HepG2 (cell line): ENCODE results near the gene SDC1. TPM values are rescaled to one million over a fixed set of nuclear protein-coding genes. Genes with fewer than 3 reads are reported as not detected.
A peak's percentile ranks its signal among the peaks of the same experiment; 100 is the strongest.

Experiments
- DPF2 ChIP-seq: sonication (generic); formaldehyde crosslinking; IDR thresholded peaks from 2 replicates; pipeline ENCODE4 v1.4.0; 2020; ENCODE audit warnings: mild to moderate bottlenecking, low read depth, missing genetic modification reagents, borderline replicate concordance
- LCORL ChIP-seq, 2 experiments: fragments of 450-650 bp in 1 of 2; sonication (generic) in 1 of 2; formaldehyde crosslinking in 1 of 2; IDR thresholded peaks; 2 replicates each; pipeline versions ENCODE4 v1.5.0 to v1.6.1; 2017 to 2020; ENCODE audit warnings: antibody characterized with exemption in 1 of 2, missing genetic modification reagents in 1 of 2
- NR2F1 ChIP-seq, 2 experiments: fragments of 450-650 bp in 1 of 2; formaldehyde crosslinking in 1 of 2; IDR thresholded peaks; 2 replicates each; pipeline versions ENCODE4 v1.5.0 to v1.6.1; 2016 to 2020; ENCODE audit warnings: mild to moderate bottlenecking in 1 of 2, missing compliant biosample characterization in 1 of 2, missing genetic modification reagents in 1 of 2, moderate library complexity in 1 of 2
- SRF ChIP-seq: IDR thresholded peaks from 2 replicates; pipeline ENCODE4 v1.6.1; 2011; ENCODE audit warnings: mild to moderate bottlenecking, low read depth, low read length, moderate library complexity
- TBP ChIP-seq: sonication (generic); formaldehyde crosslinking; IDR thresholded peaks from 2 replicates; pipeline ENCODE4 v1.5.0; 2020; ENCODE audit warnings: missing genetic modification reagents
- TCF12 ChIP-seq, 2 experiments: fragments of 450-650 bp in 1 of 2; sonication (generic) in 1 of 2; formaldehyde crosslinking in 1 of 2; IDR thresholded peaks; 2 replicates each; pipeline versions ENCODE4 v1.6.1 to v1.8.0; 2017 to 2022; ENCODE audit warnings: antibody characterized with exemption in 1 of 2, mild to moderate bottlenecking in 1 of 2, missing genetic modification reagents in 1 of 2, moderate library complexity in 1 of 2
- WIZ ChIP-seq: sonication (generic); formaldehyde crosslinking; IDR thresholded peaks from 2 replicates; pipeline ENCODE4 v1.5.1; 2020; ENCODE audit warnings: mild to moderate bottlenecking, missing genetic modification reagents
- ZNF354B ChIP-seq: sonication (generic); formaldehyde crosslinking; IDR thresholded peaks from 2 replicates; pipeline ENCODE4 v1.8.0; 2022; ENCODE audit warnings: mild to moderate bottlenecking, missing genetic modification reagents
- ZNF451 ChIP-seq: sonication (generic); formaldehyde crosslinking; IDR thresholded peaks from 2 replicates; pipeline ENCODE4 v1.5.0; 2020; ENCODE audit warnings: mild to moderate bottlenecking, missing genetic modification reagents
- ZNF589 ChIP-seq: sonication (generic); formaldehyde crosslinking; conservative IDR thresholded peaks from 2 replicates; pipeline ENCODE4 v1.8.0; 2022; ENCODE audit warnings: mild to moderate bottlenecking, moderate library complexity, missing genetic modification reagents
- ZNF619 ChIP-seq: sonication (generic); formaldehyde crosslinking; IDR thresholded peaks from 2 replicates; pipeline ENCODE4 v1.4.0; 2020; ENCODE audit warnings: mild to moderate bottlenecking, missing genetic modification reagents
- ZNF746 ChIP-seq: sonication (generic); formaldehyde crosslinking; IDR thresholded peaks from 2 replicates; pipeline ENCODE4 v1.8.0; 2022; ENCODE audit warnings: mild to moderate bottlenecking, missing genetic modification reagents
- polyA plus RNA-seq, 8 experiments: library from polyadenylated mRNA; depleted of rRNA in 3 of 8; stranded (reverse) in 7 of 8; unstranded in 1 of 8; fragments of >200 nt; fragmentation: Illumina TruSeq in 4 of 8; extraction: Trizol in 4 of 8; gene quantifications; 2 replicates each; pipeline versions ENCODE4 v1.2.1 to v1.2.3, GENCODE V29; 2011 to 2016; ENCODE audit warnings: low read depth in 4 of 8, missing spikeins in 1 of 8, mixed read lengths in 1 of 8; ENCODE audit not compliant: insufficient read depth in 1 of 8
- total RNA-seq, 5 experiments: library from RNA; depleted of rRNA; stranded (reverse); fragments of >200 nt; fragmentation: Illumina TruSeq; extraction: Trizol; gene quantifications; 2 replicates each; pipeline ENCODE4 v1.2.3, GENCODE V29; 2016; ENCODE audit warnings: low read depth in 1 of 5
- TF ChIP-seq, protein P1 (sequence below): sonication (generic); formaldehyde crosslinking; IDR thresholded peaks from 2 replicates; pipeline ENCODE4 v1.5.0; 2020; ENCODE audit warnings: mild to moderate bottlenecking, missing genetic modification reagents
- TF ChIP-seq, protein P2 (sequence below): sonication (generic); formaldehyde crosslinking; IDR thresholded peaks from one replicate; pipeline ENCODE4 v1.5.1; 2020; ENCODE audit warnings: mild to moderate bottlenecking, missing genetic modification reagents; ENCODE audit errors: not compliant biosample characterization
- TF ChIP-seq, protein P3 (sequence below): sonication (generic); formaldehyde crosslinking; IDR thresholded peaks from 2 replicates; pipeline ENCODE4 v1.8.0; 2022; ENCODE audit warnings: low read depth, missing genetic modification reagents

The SDC1 gene
- total and polyA plus RNA-seq, 2 of the 13 experiments (the other 11 are each of a cell fraction or from before 2014, with no cell fraction given): 108 to 119 TPM

DNA sequence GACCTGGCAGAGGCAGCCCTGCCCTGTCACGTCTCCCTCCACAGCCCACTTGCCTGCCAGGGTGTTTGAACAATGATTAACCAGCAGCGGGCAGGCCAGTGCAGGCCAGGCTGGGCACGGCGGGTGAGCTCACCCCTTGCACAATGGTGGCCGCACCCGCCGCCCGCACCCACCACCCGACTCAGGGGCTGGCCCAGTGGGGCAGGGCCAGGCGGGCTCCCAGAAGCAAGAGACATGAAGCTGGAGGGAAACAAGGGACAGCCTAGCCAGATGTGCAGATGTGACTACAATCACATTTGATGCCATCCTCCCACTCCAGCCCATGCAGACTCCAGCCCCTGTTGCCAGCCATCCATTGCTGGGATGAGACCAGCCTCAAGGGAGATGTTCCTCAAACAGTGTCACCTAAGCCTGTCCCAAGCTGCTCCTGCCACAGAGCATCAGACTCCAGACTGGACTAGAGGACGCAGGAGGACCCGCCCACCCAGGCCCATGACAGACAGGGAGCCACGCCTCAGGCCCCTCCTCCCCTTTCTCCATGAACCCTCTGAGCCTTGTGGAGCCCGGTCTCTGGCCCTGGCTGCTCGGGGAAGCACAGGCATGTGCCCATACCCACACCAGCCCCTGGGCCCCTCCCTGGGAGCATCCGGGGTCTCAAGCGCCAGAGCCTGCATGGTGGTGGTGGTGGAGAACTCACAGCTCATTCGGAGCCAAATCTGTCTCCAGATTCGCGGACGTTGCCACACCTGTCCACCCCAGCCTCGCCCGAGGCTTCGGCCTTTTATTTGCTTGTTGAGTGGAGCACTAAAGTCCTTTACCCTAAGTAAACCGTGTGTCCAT is 45.0 kb downstream of the SDC1 start (continued):
- TF ChIP-seq, protein P1, sequence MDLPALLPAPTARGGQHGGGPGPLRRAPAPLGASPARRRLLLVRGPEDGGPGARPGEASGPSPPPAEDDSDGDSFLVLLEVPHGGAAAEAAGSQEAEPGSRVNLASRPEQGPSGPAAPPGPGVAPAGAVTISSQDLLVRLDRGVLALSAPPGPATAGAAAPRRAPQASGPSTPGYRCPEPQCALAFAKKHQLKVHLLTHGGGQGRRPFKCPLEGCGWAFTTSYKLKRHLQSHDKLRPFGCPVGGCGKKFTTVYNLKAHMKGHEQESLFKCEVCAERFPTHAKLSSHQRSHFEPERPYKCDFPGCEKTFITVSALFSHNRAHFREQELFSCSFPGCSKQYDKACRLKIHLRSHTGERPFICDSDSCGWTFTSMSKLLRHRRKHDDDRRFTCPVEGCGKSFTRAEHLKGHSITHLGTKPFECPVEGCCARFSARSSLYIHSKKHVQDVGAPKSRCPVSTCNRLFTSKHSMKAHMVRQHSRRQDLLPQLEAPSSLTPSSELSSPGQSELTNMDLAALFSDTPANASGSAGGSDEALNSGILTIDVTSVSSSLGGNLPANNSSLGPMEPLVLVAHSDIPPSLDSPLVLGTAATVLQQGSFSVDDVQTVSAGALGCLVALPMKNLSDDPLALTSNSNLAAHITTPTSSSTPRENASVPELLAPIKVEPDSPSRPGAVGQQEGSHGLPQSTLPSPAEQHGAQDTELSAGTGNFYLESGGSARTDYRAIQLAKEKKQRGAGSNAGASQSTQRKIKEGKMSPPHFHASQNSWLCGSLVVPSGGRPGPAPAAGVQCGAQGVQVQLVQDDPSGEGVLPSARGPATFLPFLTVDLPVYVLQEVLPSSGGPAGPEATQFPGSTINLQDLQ (CRISPR knock-in tag): 0 out of 2 replicates have a peak, but pooled peaks have one; percentile 42
- TF ChIP-seq DPF2 (CRISPR knock-in tag) (peak; percentile 53), WIZ (CRISPR knock-in tag) (no peak), ZNF619 (CRISPR knock-in tag) (peak; percentile 58; the same call in 1 of the 2 replicates), NR2F1 (CRISPR knock-in tag; IDR thresholded peaks at IDR 0.05) (0 out of 4 replicates have a peak, but pooled peaks of 1 of the 2 experiments have one; percentile 7), ZNF451 (CRISPR knock-in tag) (peak; percentile 86; the same call in 1 of the 2 replicates), SRF (no peak), ZNF354B (CRISPR knock-in tag) (peak; percentile 89), ZNF589 (CRISPR knock-in tag) (peak; percentile 29; the same call in 1 of the 2 replicates), TCF12 (IDR thresholded peaks at IDR 0.05) (no peak), TCF12 (CRISPR knock-in tag; IDR thresholded peaks at IDR 0.05) (0 out of 2 replicates have a peak, but pooled peaks have one; percentile 45), LCORL (IDR thresholded peaks at IDR 0.05) (no peak), LCORL (CRISPR knock-in tag; IDR thresholded peaks at IDR 0.05) (peak; percentile 27; the same call in 1 of the 2 replicates), TBP (no peak), ZNF746 (CRISPR knock-in tag) (peak; percentile 73)
- TF ChIP-seq, protein P2, sequence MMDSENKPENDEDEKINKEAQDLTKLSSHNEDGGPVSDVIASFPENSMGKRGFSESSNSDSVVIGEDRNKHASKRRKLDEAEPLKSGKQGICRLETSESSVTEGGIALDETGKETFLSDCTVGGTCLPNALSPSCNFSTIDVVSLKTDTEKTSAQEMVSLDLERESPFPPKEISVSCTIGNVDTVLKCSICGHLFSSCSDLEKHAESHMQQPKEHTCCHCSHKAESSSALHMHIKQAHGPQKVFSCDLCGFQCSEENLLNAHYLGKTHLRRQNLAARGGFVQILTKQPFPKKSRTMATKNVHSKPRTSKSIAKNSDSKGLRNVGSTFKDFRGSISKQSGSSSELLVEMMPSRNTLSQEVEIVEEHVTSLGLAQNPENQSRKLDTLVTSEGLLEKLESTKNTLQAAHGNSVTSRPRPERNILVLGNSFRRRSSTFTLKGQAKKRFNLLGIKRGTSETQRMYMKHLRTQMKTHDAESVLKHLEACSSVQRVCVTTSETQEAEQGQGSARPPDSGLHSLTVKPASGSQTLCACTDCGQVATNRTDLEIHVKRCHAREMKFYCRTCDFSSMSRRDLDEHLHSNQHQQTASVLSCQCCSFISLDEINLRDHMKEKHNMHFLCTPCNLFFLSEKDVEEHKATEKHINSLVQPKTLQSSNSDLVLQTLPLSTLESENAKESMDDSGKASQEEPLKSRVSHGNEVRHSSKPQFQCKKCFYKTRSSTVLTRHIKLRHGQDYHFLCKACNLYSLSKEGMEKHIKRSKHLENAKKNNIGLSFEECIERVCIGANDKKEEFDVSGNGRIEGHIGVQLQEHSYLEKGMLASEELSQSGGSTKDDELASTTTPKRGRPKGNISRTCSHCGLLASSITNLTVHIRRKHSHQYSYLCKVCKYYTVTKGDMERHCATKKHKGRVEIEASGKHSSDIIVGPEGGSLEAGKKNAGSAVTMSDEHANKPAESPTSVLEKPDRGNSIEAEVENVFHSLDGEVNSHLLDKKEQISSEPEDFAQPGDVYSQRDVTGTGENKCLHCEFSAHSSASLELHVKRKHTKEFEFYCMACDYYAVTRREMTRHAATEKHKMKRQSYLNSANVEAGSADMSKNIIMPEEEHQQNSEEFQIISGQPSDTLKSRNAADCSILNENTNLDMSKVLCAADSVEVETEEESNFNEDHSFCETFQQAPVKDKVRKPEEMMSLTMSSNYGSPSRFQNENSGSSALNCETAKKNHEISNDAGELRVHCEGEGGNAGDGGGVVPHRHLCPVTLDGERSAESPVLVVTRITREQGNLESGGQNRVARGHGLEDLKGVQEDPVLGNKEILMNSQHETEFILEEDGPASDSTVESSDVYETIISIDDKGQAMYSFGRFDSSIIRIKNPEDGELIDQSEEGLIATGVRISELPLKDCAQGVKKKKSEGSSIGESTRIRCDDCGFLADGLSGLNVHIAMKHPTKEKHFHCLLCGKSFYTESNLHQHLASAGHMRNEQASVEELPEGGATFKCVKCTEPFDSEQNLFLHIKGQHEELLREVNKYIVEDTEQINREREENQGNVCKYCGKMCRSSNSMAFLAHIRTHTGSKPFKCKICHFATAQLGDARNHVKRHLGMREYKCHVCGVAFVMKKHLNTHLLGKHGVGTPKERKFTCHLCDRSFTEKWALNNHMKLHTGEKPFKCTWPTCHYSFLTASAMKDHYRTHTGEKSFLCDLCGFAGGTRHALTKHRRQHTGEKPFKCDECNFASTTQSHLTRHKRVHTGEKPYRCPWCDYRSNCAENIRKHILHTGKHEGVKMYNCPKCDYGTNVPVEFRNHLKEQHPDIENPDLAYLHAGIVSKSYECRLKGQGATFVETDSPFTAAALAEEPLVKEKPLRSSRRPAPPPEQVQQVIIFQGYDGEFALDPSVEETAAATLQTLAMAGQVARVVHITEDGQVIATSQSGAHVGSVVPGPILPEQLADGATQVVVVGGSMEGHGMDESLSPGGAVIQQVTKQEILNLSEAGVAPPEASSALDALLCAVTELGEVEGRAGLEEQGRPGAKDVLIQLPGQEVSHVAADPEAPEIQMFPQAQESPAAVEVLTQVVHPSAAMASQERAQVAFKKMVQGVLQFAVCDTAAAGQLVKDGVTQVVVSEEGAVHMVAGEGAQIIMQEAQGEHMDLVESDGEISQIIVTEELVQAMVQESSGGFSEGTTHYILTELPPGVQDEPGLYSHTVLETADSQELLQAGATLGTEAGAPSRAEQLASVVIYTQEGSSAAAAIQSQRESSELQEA (CRISPR knock-in tag): peak; percentile 91
- TF ChIP-seq, protein P3, sequence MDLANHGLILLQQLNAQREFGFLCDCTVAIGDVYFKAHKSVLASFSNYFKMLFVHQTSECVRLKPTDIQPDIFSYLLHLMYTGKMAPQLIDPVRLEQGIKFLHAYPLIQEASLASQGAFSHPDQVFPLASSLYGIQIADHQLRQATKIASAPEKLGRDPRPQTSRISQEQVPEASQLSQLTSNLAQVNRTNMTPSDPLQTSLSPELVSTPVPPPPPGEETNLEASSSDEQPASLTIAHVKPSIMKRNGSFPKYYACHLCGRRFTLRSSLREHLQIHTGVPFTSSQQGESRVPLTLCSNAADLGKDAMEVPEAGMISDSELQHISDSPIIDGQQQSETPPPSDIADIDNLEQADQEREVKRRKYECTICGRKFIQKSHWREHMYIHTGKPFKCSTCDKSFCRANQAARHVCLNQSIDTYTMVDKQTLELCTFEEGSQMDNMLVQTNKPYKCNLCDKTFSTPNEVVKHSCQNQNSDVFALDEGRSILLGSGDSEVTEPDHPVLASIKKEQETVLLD (CRISPR knock-in tag): no peak
